HG03280 (cell line): ENCODE measurements around the gene IGFL1.
"Not testable (repeated sequence)": the region's sequence is repeated elsewhere in the genome, so short reads cannot be mapped to it uniquely, and the experiment has no call there.

Source experiments
- ATAC-seq: cut with Tn5 transposase; IDR thresholded peaks from one replicate; pipeline ENCODE4 v1.9.1; 2021; ENCODE audit warnings: mild to moderate bottlenecking, moderate library complexity; ENCODE audit not compliant: unreplicated experiment

The IGFL1 gene

GRCh38 chr19:46264801-46265200, 35.3 kb downstream of the IGFL1 start:
- ATAC-seq: not testable (repeated sequence)

DNA sequence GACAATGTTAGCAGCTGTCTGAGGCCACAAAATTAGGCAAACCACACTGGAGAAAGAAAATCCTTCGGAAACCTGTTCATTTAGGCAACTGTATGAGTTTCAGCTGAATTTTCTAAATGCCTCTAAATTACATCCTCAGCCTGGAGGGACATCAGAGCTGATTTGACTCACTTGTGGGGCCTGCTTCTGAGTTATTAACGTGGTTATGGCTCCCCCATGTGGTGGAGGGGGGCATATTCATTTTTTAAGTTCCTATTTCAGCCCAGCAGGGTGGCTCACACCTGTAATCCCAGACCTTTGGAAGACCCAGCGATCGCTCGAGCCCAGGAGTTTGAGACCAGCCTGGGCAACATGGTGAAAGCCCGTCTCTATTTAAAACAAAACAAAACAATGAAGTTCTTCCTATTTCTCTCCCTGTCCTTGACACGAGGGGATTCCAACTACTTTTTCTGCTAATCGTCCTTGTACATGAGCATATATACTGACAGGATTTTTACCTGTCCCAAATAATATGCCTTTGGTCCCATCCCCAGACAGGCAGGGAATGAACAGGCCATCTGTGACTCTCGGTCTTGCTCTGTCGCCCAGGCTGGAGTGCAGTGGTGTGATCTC, 35.8 kb downstream of the IGFL1 start:
- ATAC-seq: no peak

- ATAC-seq: no peak
These were observed 39.6 kb downstream of the IGFL1 start for GRCh38 chr19:46269101-46269500.

DNA sequence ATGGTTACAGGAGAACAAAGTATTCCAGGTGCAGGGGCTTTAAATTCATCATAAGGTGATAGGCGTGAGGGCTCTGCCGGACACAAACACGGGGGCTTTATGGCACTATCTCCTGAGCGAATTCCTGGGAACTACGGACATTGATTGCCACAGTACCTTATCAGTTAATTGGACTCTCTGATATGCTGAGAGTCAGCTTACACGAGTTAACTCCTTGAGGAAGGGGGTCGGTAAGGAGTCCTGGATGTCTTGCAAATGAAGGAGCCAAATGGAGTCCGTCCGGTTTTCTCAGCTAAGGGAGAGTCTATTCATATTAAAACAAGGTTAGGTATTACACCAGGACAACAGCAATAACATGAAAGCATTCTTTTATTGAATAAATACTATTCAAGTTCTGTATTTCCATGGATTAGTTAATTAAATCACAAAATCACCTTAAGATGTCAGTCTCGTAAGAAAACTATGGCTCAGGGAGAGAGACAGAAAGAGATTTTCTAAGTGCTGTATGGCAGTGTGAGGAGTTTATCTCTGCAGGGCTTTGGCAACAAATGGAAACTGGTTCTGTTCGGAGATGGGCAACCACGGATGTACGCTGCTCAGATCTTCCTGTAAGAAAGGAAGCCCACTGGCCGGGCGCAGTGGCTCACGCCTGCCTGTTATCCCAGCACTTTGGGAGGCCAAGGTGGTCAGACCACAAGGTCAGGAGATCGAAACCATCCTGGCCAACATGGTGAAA, 41.1 kb downstream of the IGFL1 start:
- ATAC-seq: no peak

DNA sequence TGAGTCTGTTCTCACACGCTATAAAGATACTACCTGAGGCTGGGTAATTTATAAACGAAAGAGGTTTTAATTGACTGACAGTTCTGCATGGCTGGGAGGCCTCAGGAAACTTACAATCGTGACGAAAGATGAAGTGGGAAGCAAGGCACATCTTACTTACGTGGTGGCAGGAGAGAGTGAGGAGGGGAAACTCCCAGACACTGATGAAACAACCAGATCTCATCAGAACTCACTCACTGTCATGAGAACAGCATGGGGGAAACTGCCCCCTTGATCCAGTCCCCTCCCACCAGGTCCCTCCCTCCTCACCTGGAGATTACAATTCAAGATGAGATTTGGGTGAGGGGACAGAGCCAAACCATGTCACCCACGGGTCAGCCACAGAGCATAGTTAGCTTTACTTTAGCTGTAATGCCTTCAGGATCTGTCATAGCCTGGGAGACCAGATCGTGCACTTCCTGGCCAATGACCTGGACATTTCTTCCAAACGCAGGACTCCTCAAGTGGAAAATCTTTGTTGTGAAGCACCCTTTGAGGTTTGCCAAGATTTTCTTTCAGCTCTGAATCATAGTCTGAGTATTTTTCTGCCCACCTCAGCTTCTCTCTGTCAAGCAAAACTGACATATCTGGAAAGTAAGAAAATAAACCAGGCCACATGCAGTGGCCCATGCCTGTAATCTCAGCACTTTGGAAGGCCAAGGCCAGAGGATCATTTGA, 42.1 kb downstream of the IGFL1 start:
- ATAC-seq: no peak

DNA sequence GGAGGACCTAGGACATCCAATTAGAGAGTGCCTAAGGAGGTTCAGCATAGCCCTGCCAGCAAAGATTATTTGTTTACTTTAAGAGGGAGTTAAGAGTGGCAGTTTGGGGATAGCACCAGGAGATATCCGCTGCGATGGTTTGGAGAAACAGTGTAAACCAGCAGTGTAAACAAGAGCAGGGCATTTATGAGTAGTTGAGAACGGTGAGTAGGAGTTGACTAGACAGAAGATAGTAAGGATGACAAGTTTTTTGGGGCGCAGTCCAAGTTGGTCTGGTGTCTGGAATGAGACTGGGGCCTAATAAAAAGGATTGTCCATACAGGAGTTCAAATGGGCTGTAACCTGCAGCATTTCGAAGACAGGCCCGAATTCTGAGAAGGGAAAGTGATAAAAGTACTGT, 44.4 kb downstream of the IGFL1 start:
- ATAC-seq: not testable (repeated sequence)

- no peak for ATAC-seq
These were observed 49.6 kb downstream of the IGFL1 start for GRCh38 chr19:46279177-46279576.
